OCI-LY7 (cell line): ENCODE data around the gene SCPEP1. TPM values are rescaled to one million over a fixed set of nuclear protein-coding genes. Genes with fewer than 3 reads are reported as not detected.

Source experiments
- BruUV-seq: library from RNA; stranded (reverse); fragments of 400-500 nt; replicated peaks from 2 replicates; lab custom pipeline; 2021; lab: Mats Ljungman, UMichigan
- CTCF ChIA-PET: fragments of 300-600 bp; sonication (Branson Sonifier 250); formaldehyde crosslinking; loops from one replicate; lab custom pipeline; 2022; ENCODE audit warnings: antibody characterized with exemption; ENCODE audit not compliant: unreplicated experiment; lab: Charles Lee
- POLR2A ChIA-PET: fragments of 300-600 bp; sonication (Branson Sonifier 250); formaldehyde crosslinking; loops from one replicate; lab custom pipeline; 2022; ENCODE audit warnings: antibody characterized with exemption; lab: Charles Lee
- DNase-seq: peaks from one replicate; pipeline ENCODE4 v3.0.0-alpha.2; 2015; ENCODE audit warnings: low spot score
- H2AFZ ChIP-seq: fragments of 200-600 bp; sonication (generic), shearing (Covaris generic); 2 replicates; pipeline ENCODE4 v1.6.1; 2014; ENCODE audit warnings: mild to moderate bottlenecking, antibody characterized with exemption, low read length, moderate library complexity
- H3K27ac ChIP-seq: fragments of 200-600 bp; sonication (generic); 2 replicates; pipeline ENCODE4 v1.5.1; 2014; ENCODE audit warnings: mixed run types, low read depth, mild to moderate bottlenecking, moderate library complexity, low read length, inconsistent platforms; ENCODE audit not compliant: poor library complexity, severe bottlenecking
- H3K36me3 ChIP-seq: fragments of 200-600 bp; sonication (generic); 2 replicates; pipeline ENCODE4 v1.6.1; 2014; ENCODE audit warnings: mild to moderate bottlenecking, antibody characterized with exemption, low read length, moderate library complexity, mixed read lengths; ENCODE audit not compliant: insufficient read depth
- H3K4me1 ChIP-seq: fragments of 200-600 bp; sonication (generic); 2 replicates; pipeline ENCODE4 v1.5.1; 2014; ENCODE audit warnings: mild to moderate bottlenecking, low read length; ENCODE audit not compliant: insufficient read depth, poor library complexity, severe bottlenecking
- H3K4me2 ChIP-seq: fragments of 200-600 bp; sonication (generic); 2 replicates; pipeline ENCODE4 v1.6.1; 2014; ENCODE audit warnings: mild to moderate bottlenecking, low read length
- H3K4me3 ChIP-seq: fragments of 200-600 bp; sonication (generic); 2 replicates; pipeline ENCODE4 v1.5.1; 2014; ENCODE audit warnings: mild to moderate bottlenecking, low read depth, low read length; ENCODE audit not compliant: poor library complexity, severe bottlenecking
- H3K79me2 ChIP-seq: fragments of 200-600 bp; sonication (generic); 2 replicates; pipeline ENCODE4 v1.6.1; 2016; ENCODE audit warnings: low read depth, mild to moderate bottlenecking, low read length, moderate library complexity, mixed read lengths; ENCODE audit not compliant: insufficient read depth
- H3K9me2 ChIP-seq: fragments of 200-600 bp; sonication (generic); 2 replicates; pipeline ENCODE4 v1.6.1; 2016; ENCODE audit warnings: mild to moderate bottlenecking, low read length, mixed read lengths; ENCODE audit not compliant: insufficient read depth
- H3K9me3 ChIP-seq: fragments of 200-600 bp; sonication (generic); 2 replicates; pipeline ENCODE4 v1.6.1; 2014; ENCODE audit warnings: mild to moderate bottlenecking, mixed run types, low read length, mixed read lengths
- H4K20me1 ChIP-seq: fragments of 200-600 bp; sonication (generic); 2 replicates; pipeline ENCODE4 v1.6.1; 2014; ENCODE audit warnings: mild to moderate bottlenecking, antibody characterized with exemption, low read length, moderate library complexity, mixed read lengths; ENCODE audit not compliant: insufficient read depth
- CTCF ChIP-seq: fragments of 200-600 bp; sonication (generic); conservative IDR thresholded peaks from 2 replicates; pipeline ENCODE4 v1.5.1; 2014; ENCODE audit warnings: mild to moderate bottlenecking, antibody characterized with exemption, low read length, moderate library complexity, mixed read lengths
- EZH2phosphoT487 ChIP-seq: fragments of 200-600 bp; sonication (generic); IDR thresholded peaks from 2 replicates; pipeline ENCODE4 v1.6.1; 2018; ENCODE audit warnings: low read depth, borderline replicate concordance, mild to moderate bottlenecking, mixed run types, antibody characterized with exemption, low read length, moderate library complexity, mixed read lengths
- intact Hi-C: fragments of 100-400 bp; cut with micrococcal nuclease; formaldehyde crosslinking; loops from one replicate; pipeline ENCODE4 v1.10.0; 2022; ENCODE audit not compliant: unreplicated experiment
- total RNA-seq, 2 experiments: library from RNA; depleted of rRNA in 1 of 2; stranded (reverse); fragments of >200 nt in 1 of 2; shearing (Covaris generic) in 1 of 2; gene quantifications; 2 replicates each; pipeline ENCODE4 v1.2.3, GENCODE V29; 2014 to 2022

The SCPEP1 gene
- total RNA-seq, 2 experiments from 2014 or later: 43.0 to 48.2 TPM

GRCh38 chr17:57009737-57010445 is 32.0 kb downstream of the SCPEP1 start:
- H3K4me1 ChIP-seq: peaks cover 38% of the 10 kb centered on the region

GRCh38 chr17:57010487-57010886 is 32.6 kb downstream of the SCPEP1 start:
- Histone ChIP-seq H3K4me3 (no peak overlapping the region), H3K27ac (peak overlapping the region; percentile 17), H3K79me2 (no peaks in the 10 kb centered on the region), H3K9me2 (no peaks in the 10 kb centered on the region), H3K4me1 (peaks cover 32% of the 10 kb centered on the region), H4K20me1 (no peaks in the 10 kb centered on the region), H2AFZ (peak overlapping the region; percentile 93), H3K9me3 (no peaks in the 10 kb centered on the region), H3K36me3 (peaks cover 16% of the 10 kb centered on the region), H3K4me2 (peak overlapping the region; percentile 64)
- intact Hi-C loops: no loop called here
- no TSS peak for BruUV-seq
- POLR2A ChIA-PET: interaction anchor here (0.7 to 0.9 kb wide), 3 partner anchors 29 to 991 kb away, joined by 3 to 4 read pairs (median 3); no protein-coding TSS in a partner anchor
- CTCF ChIA-PET: interaction anchor here (0.5 to 0.8 kb wide), 2 partner anchors 11 to 18 kb away, joined by 3 read pairs; no protein-coding TSS in a partner anchor
- DNase-seq: peak; percentile 16
- no peak for TF ChIP-seq EZH2phosphoT487
- no peak for TF ChIP-seq CTCF

More at GRCh38 chr17:57009737-57010445, 32.0 kb downstream of the SCPEP1 start:
- H3K4me3 ChIP-seq: no peak overlapping the region
- CTCF ChIA-PET: interaction anchor here (0.5 to 1.0 kb wide), 3 partner anchors 12 to 758 kb away, joined by 3 read pairs; no protein-coding TSS in a partner anchor
- no peaks in the 10 kb centered on the region for H3K79me2 ChIP-seq
- DNase-seq: peak; percentile 81
- intact Hi-C loops: loop anchor here (5.0 to 10.0 kb wide), 3 partner anchors 77 to 178 kb away; partner anchors contain the start of genes AKAP1, C17orf67 and DGKE
- peak overlapping the region; percentile 93 for H2AFZ ChIP-seq
- TF ChIP-seq CTCF: peak; percentile 86
- no peak for TF ChIP-seq EZH2phosphoT487
- peaks cover 16% of the 10 kb centered on the region for H3K36me3 ChIP-seq
- POLR2A ChIA-PET: interaction anchor here (0.6 to 0.9 kb wide), 3 partner anchors 22 to 72 kb away, joined by 3 to 7 read pairs (median 4); no protein-coding TSS in a partner anchor
- H3K4me2 ChIP-seq: peak overlapping the region; percentile 64
- BruUV-seq: no TSS peak
- no peaks in the 10 kb centered on the region for H3K9me2 ChIP-seq
- no peaks in the 10 kb centered on the region for H3K9me3 ChIP-seq
- H3K27ac ChIP-seq: peak overlapping the region; percentile 17
- H4K20me1 ChIP-seq: no peaks in the 10 kb centered on the region
